SK-MEL-5 (cell line): ENCODE data around the gene ARHGAP8. TPM values are rescaled to one million over a fixed set of nuclear protein-coding genes. Genes with fewer than 3 reads are reported as not detected.

ENCODE experiments used
- DNase-seq: peaks from one replicate; pipeline ENCODE4 v3.0.0-alpha.2; 2016; ENCODE audit warnings: low read depth, low spot score
- in situ Hi-C: cut with HindIII; loops from 2 replicates; pipeline ENCODE4 v1.10.0; 2016; ENCODE audit warnings: low sequenced_read_pairs, high pct_unique_total_duplicates, low pct_unique_long_range_greater_than_20kb
- total RNA-seq: library from RNA; depleted of rRNA; stranded (reverse); fragments of >200 nt; shearing (Covaris generic); gene quantifications from 2 replicates; pipeline ENCODE4 v1.2.3, GENCODE V29; 2014

ARHGAP8 gene
- total RNA-seq, 1 experiment from 2014 or later: 0.87 TPM

DNA sequence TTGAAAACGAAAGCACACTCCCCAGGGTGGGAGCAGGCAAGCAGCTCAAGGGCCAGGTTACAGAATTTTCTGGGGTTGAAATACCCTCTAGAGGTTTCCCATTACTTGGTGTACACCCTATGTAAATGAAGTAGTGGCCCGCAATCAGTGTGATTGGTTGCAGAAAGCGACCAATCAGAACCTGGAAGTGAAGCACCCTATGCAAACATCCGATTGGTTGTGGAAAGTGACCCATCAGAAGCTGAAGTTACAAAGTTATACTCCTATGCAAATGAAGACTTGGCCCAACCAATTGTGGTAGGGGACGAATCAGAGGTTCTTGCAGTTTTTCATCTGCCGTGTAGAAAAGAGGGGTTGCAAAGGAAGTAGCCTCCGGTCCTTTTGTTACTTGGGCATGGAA, 31.2 kb upstream of the ARHGAP8 start:
- in situ Hi-C loops: no loop called here
- peak; percentile 49 for DNase-seq

DNA sequence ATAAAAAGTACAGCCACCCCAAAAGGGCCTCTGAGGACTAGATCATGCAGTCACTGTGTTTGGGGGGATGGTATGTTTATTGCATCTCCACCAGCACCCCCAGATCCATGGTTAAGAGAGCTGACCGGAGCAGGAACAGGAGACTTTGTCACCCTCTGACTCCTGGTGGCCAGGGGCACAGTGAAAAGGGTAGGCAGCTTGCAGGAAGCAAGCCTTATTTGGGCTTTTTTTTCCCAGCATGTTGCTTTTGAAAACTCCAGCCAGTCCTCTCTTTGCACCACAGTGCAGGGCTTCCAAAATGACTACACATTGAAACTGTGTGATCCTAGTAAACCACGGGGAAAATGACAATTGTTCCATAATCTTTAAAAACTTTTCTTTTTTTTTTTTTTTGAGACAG, 29.8 kb upstream of the ARHGAP8 start:
- DNase-seq: no peak
- in situ Hi-C loops: no loop called here

DNA sequence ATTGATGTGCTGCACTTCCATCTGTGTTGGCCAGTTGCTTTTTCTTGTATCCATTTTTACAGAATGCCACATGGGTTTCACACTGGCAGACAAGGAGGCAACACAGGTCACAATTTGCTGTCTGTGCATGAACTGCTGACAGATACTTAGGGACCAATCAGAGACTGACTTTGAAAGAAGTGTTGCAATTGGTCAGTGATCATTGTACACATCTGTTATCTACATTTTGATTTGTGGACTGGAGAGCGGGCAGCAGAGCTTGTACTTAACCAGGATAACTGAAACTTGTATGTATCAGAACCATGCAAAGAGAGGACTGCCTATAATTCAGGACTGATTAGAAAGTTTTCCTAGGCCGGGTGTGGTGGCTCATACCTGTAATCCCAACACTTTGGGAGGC, 28.6 kb upstream of the ARHGAP8 start:
- in situ Hi-C loops: no loop called here
- DNase-seq: peak; percentile 91

DNA sequence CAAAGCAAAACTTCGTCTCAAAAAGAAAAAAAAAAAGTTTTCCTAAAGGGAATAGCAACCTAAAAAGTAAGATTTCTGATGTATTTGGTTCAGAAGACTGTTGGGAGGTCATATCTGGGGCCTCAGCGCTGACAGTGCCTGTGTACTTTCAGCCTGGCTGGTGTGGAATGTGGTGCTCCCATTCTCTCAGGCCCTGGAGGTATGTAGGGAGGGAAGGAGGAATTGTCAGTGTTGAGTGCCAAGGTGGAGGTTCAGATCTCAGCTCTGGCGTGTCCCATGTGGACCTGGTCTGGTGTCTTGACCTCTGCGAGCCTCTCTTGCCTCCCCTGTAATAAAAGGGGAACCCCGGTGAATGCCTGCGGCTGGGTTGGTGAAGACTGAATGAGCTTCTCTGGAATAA, 28.0 kb upstream of the ARHGAP8 start:
- in situ Hi-C loops: no loop called here
- no peak for DNase-seq

DNA sequence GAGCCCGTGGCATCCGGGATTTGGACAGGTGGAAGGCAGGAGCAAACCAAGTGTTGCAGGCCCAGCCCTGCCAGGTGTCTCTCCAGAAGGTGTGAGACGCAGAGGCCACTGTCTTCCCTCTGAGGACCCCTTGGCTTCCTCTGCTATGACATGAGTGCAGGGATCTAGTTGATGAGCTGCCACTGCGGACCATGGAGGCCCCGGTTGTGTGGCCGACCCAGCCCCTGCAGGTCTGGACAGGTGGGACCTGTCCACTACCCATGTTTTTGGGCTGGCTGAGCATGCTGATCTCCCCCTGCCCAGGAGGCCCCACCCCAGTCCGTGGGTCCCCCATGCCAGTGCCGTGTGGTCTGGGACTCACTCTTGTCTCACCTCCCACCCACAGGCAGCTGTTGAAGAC, 27.5 kb upstream of the ARHGAP8 start:
- no peak for DNase-seq
- in situ Hi-C loops: no loop called here

DNA sequence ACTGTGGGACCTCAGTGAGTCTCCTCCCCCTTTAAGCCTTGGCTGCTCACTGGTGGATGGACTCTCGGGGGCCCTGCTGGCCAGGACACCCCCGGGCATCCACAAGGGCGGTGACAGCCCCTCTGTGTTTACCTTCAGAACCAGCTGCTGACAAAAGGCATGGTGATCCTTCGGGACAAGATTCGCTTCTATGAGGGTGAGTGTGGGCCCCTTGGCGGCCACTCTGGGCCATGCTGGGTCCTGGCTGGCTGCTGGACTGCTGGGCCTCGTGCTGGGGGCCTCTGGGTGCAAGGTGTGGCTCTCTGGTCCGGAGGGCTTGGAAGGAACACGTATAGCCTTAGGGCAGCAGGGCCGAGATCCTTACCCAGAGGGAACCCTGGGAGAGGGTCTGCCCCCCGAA, 25.9 kb upstream of the ARHGAP8 start:
- DNase-seq: no peak
- in situ Hi-C loops: no loop called here

DNA sequence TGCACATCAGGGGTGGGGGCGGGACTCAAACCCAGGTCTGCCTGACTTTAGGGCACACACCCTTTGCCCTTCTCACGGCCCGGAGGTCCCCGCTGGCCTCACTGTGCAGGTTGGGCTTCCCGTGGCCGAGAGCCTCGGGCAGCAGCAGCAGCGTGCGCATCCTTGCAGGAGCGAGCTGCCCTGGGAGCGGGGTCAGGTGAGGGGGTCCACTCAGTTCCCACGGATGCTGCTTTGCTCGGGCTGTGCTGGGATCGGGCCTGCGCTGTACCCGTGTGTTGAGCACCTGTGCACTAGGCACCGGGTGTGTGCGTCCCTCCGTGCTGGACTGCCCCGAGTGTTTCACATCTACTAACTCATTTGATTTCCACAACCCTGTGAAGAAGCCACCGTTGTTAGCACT, 25.2 kb upstream of the ARHGAP8 start:
- in situ Hi-C loops: no loop called here
- no peak for DNase-seq

DNA sequence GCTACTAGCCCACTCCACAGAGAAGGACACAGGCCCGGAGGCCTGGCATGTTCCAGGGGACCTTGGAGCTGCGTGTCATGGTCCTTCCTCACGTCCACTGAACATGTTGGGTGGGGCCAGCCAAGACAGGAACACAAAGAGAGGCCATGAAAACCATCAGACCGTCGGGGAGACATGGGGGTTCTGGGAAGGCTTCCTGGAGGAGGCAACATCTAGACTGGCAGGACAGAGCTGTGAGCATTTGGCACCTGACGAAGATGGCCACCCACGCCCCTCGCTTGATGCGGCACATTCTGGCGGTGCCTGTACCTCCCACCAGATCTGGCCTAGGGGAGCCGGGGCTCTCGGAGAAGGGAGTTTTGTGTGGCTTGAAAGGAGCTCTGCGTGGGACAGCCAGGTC, 24.7 kb upstream of the ARHGAP8 start:
- DNase-seq: no peak
- in situ Hi-C loops: no loop called here

DNA sequence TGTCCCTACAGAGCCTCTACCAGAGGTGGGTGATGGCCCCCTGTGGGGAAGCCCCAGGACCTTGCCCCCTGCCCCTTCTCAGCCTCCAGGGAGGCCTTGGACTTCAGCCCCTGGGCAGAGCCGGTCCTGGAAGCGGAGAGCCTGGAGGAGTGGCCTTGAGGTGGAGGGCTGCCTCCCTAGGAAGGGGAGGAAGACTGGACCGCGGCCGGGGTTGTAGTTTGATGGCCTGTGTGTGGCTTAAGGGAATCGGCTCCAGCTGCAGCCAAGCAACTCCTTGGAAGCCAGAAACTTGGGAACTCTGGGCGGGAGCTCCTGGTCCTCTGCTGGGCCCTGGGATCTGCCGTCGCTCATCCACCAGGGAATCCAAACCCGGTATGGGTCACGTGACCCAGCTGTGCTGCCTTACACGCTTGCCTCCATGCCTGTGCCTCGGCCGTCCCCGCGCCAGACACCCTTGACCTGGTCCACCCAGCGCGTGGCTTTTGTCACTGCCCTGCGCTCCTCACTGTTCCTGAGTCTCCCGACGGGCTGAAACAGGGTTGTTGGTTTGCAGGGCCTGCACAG, 23.5 kb upstream of the ARHGAP8 start:
- no peak for DNase-seq
- in situ Hi-C loops: no loop called here

DNA sequence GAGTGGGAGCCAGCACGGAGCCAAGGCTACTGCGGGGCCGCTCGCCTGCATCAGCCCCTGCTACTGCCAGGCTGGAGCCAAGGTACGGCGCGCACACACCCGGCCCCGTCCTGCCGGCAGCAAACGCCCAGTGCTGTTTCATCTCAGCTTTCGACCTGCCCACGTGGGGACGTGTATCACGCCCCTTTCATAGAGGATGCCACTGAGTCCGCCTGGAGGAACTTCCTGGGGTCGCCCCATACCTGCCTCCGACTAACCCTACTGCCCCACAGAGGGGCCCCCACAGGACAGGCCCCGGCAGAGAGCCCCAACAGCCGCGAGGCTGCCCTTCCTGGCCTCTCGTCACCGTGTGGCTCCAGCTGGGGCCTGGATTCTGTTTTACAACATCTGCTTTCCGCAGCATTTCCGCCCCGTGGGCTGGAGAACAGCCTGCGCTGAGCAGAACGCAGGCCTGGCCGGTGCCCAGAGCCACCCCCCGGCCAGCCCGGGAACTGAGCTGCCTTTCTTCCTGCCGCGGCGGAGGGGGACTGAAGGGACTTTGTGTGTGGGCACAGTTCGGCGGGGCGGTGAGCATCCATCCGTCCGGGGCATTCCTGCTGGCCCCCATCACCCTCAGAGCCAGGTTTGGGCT, 22.9 kb upstream of the ARHGAP8 start:
- in situ Hi-C loops: no loop called here
- no peak for DNase-seq

DNA sequence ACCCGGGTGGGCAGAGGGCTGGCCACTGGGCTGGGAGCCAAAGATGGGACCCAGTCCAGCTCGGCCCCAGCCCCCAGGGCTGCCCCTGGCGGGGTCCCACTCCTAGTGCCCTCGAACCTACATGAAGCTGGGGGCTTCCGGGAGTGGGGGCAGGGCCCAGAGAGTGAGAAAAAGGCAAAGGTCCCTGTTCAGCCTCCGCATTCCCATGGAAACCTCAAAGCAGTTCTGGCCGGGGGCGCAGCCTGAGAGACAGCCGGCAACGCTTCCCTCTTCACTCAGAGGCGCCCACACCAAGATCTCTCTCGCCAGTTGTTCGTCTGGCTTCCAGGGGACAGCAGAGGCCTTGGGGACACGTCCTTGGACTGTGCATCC, 22.4 kb upstream of the ARHGAP8 start:
- DNase-seq: no peak
- in situ Hi-C loops: no loop called here

DNA sequence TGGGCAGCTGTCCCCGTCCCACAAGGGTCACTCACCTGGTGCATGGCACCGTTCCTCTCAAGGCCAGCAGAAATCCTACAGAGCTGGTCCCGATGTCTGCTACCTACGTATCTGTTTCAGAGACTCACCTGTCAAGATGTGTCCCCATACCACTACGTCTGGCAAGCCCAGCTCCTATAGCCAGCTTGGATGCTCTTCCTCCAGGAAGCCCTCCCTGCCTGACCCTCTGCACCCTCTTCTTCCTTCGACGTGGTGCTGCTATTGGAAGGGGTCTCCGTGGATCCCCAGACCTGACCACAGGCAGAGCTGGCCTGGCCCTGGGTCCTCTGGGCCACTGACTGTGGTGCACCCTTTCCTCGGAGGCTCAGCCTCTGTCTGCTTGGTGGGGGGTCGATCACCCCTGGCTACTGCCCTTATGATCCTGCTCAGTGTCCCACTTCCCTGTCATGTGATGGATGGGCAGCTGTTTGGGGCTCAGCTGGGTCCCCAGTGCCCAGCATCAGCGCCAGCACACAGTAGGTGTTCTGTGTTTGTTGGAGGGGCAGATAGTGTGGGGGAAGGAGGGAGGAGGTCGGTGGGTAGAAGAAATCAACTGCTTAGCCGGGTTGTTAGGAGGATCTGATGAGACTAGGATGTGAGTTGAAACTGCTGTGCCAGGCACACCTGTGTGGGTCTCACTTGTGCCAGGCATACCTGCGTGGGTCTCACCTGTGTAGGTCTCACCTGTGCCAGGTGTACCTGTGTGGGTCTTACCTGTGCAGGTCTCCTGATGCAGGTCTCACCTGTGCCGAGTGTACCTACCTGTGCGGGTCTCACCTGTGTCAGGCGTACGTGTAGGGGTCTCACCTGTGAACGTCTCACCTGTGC, 21.7 kb upstream of the ARHGAP8 start:
- in situ Hi-C loops: no loop called here
- DNase-seq: no peak

DNA sequence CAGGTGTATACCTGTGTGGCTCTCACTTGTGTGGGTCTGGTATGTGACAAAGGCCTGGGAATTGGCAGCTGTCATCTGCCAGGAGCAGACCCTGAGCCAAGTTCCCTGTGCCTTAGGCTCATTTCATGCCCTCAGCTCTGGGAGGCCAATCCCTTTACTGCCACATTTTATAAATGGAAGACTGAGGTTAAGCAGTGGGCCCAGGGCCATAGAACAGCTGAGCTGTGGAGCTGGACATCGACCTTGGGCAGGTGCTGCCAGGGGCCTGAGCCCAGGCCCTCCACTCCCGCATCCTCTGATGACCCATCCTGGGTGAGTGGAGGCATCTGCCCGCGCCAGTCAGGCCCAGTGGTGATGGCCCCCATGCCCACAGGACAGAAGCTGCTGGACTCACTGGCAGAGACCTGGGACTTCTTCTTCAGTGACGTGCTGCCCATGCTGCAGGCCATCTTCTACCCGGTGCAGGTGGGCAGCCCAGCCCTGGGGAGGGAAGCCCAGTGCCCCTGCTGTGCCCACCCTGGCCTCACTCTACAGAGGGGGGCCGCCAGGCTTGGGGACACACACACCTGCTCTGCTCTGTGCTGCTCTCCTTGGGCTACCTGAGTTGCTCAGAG, 20.9 kb upstream of the ARHGAP8 start:
- in situ Hi-C loops: no loop called here
- no peak for DNase-seq

DNA sequence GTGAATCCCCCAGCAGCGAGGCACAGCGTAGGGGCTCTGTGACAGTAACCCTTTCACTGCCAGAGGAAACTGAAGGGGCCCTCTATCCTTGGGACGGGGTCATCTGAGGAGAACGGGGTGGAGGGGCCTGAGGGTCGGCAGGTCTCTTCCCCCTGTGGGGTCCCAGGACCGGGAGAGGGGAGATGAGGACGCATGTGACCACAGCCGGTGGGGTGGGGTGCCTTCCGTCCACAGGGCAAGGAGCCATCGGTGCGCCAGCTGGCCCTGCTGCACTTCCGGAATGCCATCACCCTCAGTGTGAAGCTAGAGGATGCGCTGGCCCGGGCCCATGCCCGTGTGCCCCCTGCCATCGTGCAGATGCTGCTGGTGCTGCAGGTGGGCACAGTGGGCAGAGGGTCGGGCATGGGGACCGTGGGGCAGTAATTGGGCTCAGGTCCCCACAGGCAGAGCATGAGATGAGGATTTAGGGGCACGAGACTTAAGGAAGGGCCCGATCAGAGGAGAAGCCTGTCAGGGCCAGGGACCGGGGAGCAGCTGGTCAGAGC, 20.3 kb upstream of the ARHGAP8 start:
- DNase-seq: no peak
- in situ Hi-C loops: no loop called here

DNA sequence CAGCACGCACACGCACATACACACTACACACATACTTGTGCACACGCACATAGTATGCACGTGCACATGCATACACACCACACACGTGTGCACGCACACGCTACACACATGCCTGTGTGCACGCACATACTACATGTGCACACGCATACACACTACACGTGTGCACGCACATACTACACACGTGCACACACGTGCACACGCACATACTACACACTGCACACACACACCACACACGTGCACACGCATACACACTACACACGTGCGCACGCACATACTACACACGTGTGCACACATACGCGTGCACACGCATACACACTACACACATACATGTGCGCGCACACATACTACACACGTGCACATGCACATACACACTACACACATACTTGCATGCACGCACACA, 19.7 kb upstream of the ARHGAP8 start:
- no peak for DNase-seq
- in situ Hi-C loops: no loop called here

DNA sequence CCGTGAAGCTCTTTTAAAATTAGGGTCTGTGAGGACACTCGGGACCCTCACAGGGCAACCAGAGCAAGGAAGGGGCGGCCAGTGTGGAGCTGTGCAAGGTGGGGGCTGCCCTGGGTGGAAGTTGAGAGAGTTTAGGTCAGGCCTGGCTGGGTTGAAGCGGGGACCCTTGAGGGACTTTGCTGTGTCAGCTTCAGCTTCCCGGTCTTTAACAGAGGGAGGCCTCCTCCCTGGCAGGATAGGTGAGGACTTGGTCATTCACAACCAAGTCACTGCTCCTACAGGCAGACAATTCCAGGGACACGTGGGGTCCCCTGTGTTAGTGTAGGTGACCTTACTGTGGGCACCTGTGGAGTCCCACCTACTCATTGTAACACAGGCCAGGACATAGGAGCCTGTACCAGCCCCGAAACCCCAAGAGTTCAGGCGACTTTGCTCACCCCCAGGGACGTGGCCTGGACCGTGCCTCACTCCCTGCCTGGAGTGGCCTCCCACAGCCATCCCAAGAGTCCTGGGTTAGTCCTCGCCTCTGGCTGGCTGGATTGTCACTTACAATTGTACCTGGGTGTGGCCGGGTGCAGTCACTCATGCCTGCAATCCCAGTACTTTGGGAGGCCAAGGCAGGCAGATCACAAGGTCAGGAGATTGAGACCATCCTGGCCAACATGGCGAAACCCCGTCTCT, 18.8 kb upstream of the ARHGAP8 start:
- no peak for DNase-seq
- in situ Hi-C loops: no loop called here

DNA sequence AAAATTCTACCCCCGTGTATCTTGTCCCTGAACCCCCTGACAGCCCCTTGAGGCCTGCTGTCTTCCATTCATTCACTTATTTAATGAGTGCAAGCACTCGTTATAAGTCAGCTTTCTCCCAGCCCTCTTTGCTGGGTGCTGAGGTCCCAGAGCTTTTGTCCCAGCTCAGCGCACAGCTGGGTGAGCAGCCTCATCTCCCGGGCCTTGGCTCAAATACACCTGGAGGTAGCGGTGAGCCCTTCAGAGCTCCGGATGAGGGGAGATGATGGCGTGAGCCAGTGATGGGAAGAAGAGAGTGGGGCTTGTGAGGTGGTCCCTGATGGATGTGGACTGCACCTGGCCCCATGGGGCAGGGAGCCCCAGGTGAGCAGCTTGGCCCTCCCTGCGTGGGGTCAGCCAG, 18.1 kb upstream of the ARHGAP8 start:
- DNase-seq: no peak
- in situ Hi-C loops: no loop called here
